Measurements from ENCODE around the gene PRAMEF20. TPM values are rescaled to one million over a fixed set of nuclear protein-coding genes. Genes with fewer than 3 reads are reported as not detected.

Gene PRAMEF20
- not detected for total RNA-seq

DNA sequence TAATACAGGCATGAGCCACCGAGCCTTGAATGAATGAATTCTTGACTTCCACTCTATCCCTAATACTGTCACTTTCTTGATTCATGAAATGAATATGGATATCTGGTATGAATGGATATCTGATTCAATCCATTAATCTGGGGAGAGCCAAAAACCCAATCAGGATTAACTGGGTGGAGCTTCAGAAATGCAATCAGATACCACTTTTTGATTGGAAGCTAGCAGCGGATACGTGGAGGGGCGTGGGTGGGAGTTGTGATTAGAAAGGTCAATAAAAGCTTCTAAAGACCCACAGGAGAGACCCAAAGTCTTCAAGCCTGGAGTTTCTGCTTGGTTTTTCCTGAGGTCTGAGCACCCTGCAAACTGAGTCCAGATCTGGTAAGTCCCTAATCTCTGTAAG lies at the start of gene PRAMEF20:
TSS of gene PRAMEF20 (plus strand) at position 301 of the 400 bp plus-strand sequence. CDS start 5,905 bp downstream, outside the sequence.

DNA sequence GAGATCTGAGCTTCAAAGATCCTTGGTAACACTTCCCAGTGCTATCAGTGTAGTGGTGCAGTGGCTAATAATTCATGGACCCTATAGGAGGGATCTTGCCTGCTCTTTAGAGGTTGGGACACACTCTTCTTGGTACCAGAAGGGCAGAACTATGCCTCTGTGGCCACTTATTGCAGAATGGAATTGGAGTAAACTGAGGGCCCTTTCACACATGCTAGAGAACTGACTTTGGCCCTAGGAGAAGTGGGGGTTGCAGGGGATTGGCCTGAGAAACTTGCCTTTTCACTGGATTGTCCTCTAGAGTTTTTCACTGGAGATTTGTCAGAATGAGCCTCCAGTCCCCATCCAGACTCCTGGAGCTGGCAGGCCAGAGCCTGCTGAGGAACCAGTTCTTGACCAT lies 20.9 kb upstream of the PRAMEF20 start, which contains the start of gene PRAMEF17:
TSS of gene PRAMEF17 (plus strand) at position 301 of the 400 bp plus-strand sequence. CDS start at position 327, 26 bp downstream.

Other genes starting within 250 kb of the PRAMEF20 start
- not detected for gene HNRNPCL4, start 244.8 kb upstream of the PRAMEF20 start, total RNA-seq
- not detected for gene PRAMEF9, start 238.6 kb upstream of the PRAMEF20 start, total RNA-seq
- gene PRAMEF13, start 209.0 kb upstream of the PRAMEF20 start, total RNA-seq: not detected
- not detected for gene PRAMEF18, start 184.3 kb upstream of the PRAMEF20 start, total RNA-seq
- gene PRAMEF5, start 156.3 kb upstream of the PRAMEF20 start, total RNA-seq: not detected
- gene PRAMEF8, start 125.3 kb upstream of the PRAMEF20 start, total RNA-seq: not detected
- gene PRAMEF33, start 106.9 kb upstream of the PRAMEF20 start, total RNA-seq: not detected
- not detected for gene PRAMEF15, start 94.9 kb upstream of the PRAMEF20 start, total RNA-seq
- not detected for gene PRAMEF14, start 63.3 kb upstream of the PRAMEF20 start, total RNA-seq
- gene PRAMEF19, start 38.5 kb upstream of the PRAMEF20 start, total RNA-seq: not detected
- gene PRAMEF17, start 20.8 kb upstream of the PRAMEF20 start, total RNA-seq: not detected
- 7.4 TPM for gene LRRC38, start 103.6 kb downstream of the PRAMEF20 start, total RNA-seq
- 9.1 TPM for gene PDPN, start 173.4 kb downstream of the PRAMEF20 start, total RNA-seq

All from metanephros (tissue), 1 donor.